Measurements from ENCODE around the gene TSPAN14.

TSPAN14 gene

GRCh38 chr10:80425901-80426300 is 28.2 kb upstream of the TSPAN14 start:
- DNase-seq, result no peak

DNA sequence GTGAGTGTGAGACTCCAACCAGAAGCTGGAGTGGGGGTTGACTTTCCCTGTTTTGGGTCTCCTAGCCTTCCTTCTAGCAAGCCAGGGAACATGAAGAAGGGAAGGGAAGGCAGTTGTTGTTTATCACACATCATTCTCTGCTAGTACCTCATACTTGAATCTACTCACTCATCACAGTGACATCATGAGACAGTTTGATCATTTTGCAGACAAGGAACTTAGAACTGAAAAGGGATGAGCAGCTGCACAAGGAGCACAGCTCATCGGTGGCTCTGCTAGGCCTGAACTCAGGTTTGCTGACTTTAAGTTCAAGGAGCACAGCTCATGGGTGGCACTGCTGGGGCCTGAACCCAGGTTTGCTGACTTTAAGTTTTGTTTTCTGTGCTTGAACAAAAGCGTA is 26.6 kb upstream of the TSPAN14 start:
- no peak for DNase-seq

GRCh38 chr10:80429521-80429973 is 24.6 kb upstream of the TSPAN14 start:
- DNase-seq, result no peak

DNA sequence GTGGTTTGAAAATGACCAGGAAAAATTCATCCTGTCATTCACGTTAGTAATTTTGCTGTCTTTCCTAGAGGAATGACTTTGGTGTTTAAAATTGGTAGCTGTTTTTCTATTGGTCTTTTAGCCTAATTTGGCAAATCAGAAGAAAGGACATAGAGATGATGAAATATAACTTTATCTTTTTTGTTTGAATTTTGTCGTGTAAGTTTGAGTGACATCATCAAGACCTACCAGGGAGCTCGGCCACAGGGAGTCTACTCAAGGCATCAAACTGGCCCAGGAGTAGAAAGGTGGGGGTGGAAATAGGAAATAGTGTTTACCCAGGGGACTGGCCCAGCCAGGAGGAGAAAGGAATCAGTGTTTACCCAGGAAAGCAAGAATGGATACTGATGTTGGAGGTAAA is 21.0 kb upstream of the TSPAN14 start:
- DNase-seq, result no peak

DNA sequence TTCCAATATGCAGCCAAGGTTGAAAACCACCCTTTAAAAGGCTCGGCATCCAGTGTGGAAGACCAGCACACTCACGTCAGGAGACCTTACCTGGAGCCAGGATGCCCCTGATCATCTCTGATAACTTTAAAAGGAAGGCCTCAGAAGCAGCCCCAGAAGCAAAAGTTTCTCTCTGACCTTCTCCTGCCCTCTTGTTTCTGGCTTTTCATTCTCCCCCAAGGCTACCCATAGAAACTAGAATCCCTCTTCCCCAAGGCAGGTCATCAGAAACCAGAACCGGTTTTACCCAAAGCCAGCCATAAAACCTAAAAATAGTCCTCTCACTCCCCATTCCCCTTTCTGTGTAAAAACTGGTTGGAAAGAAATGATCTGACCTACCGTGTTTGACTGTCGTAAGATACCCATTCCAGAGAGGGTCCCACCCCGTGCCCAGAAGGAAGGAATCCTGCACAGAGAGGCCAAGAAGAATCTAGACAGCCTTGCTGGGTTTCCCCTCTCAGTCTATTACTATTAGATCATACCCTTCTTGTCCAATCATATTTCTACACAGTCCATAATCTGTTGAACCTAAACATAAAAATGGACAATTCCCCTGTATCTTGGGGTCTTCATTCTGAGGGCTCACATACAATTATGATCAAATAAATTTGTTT is 17.5 kb upstream of the TSPAN14 start:
- DNase-seq, result no peak

GRCh38 chr10:80437227-80437626 is 16.9 kb upstream of the TSPAN14 start:
- no peak for DNase-seq

DNA sequence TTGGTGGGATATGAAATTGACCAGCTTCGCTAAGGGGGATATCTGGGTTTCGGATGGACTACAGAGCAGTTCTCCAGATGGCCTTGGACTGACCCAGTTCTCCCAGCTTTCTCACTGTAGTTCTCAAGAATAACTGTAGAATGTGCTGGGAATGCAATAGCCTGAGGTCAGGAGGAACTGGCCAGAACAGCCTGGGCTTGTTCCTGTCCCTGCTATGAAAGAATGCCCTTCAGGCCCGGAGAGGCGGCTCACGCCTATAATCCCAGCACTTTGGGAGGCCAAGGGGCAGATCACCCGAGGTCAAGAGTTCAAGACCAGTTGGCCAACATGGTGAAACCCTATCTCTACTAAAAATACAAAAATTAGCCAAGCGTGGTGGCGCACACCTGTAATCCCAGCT is 12.3 kb upstream of the TSPAN14 start:
- DNase-seq, result no peak

DNA sequence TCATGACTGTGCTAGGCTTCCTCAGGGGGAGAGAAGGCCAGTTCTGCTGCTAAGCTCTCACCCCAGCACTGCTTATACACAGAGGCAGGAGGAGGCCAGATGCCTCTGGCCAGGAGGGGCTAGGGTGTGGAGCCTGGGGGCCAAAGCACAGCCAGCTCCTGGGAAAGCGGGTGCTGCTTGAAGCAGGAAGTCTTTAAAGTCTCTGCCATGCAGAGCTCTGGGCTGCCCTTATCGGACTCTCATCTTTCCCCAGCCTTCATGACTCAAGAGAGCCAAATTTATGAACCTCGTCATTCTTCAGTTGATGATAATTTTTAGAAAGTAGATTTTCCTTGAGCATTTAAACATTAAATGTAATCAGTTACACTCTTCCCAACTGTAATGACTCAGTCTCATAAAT is 11.2 kb upstream of the TSPAN14 start:
- DNase-seq, result no peak

DNA sequence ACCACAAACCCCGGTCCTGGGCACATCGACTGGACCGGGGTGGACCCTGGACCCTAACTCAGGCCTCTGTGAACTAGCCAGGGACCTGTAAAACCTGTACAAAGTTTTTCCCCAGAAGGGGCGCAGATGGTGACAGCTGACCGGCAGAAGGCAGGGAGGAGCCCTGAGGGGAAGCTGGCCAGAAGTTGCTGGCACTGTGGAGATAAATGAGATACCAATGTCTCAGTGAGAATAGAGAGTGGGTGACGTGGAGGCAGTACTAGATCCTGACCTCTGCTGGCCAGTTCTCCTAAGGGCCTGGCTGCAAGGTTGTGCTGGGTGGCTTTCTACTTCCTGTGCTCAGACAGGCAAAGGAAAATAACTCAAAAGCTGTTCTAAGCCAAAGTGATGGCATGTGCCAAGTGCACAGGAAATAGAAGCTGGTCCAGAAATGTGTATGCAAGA is 10.6 kb upstream of the TSPAN14 start:
- no peak for DNase-seq

DNA sequence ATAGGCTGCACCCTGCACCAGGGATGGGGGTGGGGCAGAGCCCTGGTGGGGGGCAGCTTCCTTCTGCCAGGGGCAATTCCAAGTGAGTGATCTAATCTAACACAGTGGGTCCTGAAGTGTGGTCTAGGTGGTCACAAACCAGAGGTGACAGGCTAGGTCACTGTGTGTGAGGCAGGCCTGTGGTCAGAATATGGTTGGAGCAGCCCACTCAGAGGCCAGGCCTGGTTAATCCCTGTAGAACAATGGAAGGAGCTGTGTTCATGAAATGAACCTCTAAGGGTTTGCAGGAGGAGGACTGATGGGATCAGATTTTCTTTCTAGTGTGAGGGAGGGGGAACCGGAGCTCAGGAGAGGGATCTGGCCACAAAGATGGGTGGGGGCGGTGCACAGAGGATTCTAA is 10.0 kb upstream of the TSPAN14 start:
- no peak for DNase-seq

- DNase-seq, result peak; percentile 18
Observed at GRCh38 chr10:80444646-80445319, 9.3 kb upstream of the TSPAN14 start.

- DNase-seq, result no peak
Observed at GRCh38 chr10:80447436-80448190, 6.5 kb upstream of the TSPAN14 start.

DNA sequence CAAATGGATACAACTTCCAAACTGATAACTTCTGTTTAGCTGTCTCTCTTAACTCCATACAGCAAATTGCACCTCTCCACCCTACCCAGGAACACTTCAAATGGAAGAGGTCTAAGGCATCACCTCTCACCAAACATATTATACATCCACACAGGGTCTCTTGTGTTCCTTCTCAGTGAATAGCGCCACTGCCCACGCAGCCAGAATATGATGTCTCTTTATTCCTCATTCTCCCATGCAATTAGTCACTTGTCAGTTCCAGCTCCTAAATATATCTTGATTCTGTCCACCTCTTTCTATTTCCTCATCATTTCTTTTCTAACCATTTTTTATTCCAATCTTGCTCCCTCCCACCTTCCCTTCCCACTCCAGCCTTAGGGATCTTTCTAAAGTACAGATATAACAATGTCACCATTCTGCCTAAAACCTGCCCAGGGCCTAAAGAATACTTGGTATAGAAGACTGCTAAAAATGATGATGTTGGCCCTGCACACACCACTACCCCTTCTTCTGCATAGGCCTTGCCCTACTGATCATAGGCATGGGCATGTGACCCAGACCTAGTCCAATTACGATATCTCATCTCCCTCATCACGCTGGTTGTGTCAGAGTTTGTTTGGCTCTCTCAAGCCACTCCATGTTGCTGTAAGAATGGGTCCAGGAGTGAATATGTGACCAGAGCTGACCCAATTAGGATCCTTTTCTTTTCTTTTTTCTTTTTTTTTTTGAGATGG is 5.7 kb upstream of the TSPAN14 start:
- no peak for DNase-seq

DNA sequence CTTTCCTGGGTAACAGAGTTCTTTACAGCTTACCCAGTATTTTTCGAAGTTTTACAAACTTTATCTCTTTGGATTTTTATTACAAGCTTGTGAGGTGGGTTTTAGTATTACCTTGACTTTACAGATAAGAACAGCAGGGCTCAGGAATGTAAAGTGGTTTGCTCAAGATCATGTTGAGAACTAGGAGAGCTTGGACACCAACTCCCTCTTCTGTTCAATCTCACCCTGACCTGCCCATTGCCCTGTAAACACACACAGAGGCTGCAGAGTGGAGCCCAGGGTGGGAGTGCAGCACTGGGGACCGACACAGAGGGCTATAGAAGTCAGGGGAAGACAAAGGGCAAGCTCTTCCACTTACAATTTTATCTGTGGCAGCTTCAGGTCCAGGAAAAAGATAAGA is 4.6 kb upstream of the TSPAN14 start:
- no peak for DNase-seq

DNA sequence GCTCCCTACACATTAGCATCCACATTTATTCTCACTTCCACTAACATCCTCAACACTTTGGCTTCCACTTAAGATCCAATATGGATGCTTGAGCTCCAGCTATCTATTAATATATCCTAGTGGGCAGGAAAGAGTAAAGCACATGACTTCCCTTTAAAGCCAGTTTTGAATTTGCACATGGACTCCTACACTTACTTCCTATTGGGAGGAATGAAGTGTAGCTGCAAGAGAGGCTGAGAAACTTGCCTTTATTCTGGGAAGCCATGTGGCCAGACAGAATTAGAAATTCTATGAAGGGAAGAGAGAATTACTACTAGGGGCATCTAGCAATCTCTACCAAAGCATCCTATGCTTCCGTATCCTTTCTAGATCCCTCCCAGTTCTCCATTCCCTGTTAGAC is 3.0 kb upstream of the TSPAN14 start:
- DNase-seq, result no peak

DNA sequence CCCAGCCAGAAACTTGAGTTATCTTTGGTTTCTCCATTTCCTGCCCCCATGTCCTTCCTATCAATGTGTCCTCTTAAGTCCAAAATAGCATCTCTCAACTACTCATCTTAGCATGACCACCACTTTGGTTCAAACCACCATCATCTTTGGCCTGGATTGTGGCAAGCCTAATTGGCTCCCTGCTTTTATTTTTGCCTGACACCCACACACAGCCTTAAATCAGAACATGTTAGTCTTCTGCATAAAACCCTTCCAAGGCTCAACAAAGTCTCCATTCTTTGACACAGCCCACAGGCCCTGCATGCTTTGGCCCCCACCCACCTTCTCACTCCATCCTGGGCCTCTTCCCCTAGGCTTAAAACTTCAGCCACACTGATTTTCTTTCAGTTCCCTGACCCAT is 2.0 kb upstream of the TSPAN14 start:
- no peak for DNase-seq

- no peak for DNase-seq
Observed at GRCh38 chr10:80452640-80453039, 1.5 kb upstream of the TSPAN14 start.

- DNase-seq, result no peak
Observed at GRCh38 chr10:80453056-80453841, 861 bp upstream of the TSPAN14 start.

DNA sequence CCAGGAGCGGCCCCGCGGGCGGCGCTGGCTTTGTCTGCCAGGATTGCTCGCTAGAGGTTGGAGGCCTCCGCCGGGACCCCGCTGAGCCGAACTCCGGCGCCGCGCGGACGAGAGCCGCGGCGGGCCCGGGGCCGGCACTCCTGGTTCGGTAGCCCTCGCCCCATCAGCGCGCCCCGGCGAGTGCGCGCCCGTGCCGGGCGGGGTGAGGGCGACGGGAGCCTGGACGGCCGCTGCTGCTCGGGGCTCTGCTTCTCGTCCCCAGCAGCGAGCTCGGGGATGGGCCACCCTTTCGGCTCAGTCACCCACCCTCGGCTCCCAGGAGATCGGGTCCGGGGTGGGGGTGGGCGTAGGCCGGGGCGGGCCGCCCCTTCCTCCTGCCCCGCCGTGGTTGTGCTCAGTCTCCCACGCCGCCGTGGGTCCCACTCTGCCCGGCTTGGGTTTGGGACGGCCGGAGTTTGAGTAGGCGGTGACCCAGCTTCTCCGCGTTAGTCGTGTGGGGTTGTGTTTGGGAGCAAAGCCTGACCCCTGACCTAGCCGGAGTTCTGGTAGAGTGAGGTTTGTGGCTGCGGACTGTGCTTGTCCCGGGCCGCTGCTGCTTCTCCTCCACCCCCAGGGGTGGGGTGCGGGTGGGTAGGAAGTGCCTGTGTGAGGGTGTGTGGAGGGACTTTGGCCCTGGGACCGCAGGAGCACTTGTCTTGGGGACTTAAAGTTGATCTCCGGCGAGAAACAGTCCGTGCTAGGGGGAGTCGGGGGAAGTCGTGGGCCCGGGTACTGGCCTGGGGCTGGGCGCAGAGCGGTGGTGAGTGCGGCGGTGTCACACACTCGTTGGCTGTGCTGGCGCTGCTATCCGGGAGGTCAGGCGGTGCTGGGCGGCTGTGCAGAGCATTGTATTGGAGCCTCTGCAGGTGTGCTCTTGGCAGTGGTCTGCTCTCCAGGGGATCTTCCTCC is 677 bp downstream of the TSPAN14 start:
- DNase-seq, result no peak

GRCh38 chr10:80455461-80456349 is 1.6 kb downstream of the TSPAN14 start:
- DNase-seq, result no peak

Data from NCI-H1105 treated with DMSO at 0.1 percent for 48 hours (cell line).